K562 (cell line): ENCODE measurements around the gene BANK1. TPM values are rescaled to one million over a fixed set of nuclear protein-coding genes. Genes with fewer than 3 reads are reported as not detected.

ENCODE experiments used
- ATAC-seq: fragments of 200-7000 bp; cut with Tn5 transposase; 3 replicates; pipeline ENCODE4 v1.9.1; 2020; ENCODE audit warnings: moderate library complexity
- BruUV-seq: library from RNA; stranded (reverse); fragments of 400-500 nt; replicated peaks from 2 replicates; lab custom pipeline; 2021; lab: Mats Ljungman, UMichigan
- CTCF ChIA-PET: fragments of 300-600 bp; formaldehyde crosslinking; extraction: SDS; loops from one replicate; lab custom pipeline; 2021; ENCODE audit warnings: low intra/inter-chr PET ratio; lab: Yijun Ruan, JAX
- POLR2A ChIA-PET: fragments of 300-600, 350-650 bp; sonication (Branson Sonifier 250); formaldehyde crosslinking; extraction: SDS; loops from one replicate; lab custom pipeline; 2021; ENCODE audit warnings: antibody characterized with exemption, inconsistent platforms; lab: Yijun Ruan, JAX
- DNase-seq, 4 experiments: peaks; one replicate each; pipeline versions ENCODE4 v3.0.0 to v3.0.0-alpha.2; 2011 to 2018; ENCODE audit warnings: low spot score in 3 of 4, mixed read lengths in 3 of 4; ENCODE audit errors: extremely low read depth in 1 of 4
- FAIRE-seq: peaks from 2 replicates; lab custom pipeline; 2011; peaks lifted over from hg19 to GRCh38; lab: Jason Lieb, UNC
- H2AFZ ChIP-seq: 2 replicates; pipeline ENCODE4 v1.6.0; 2011; ENCODE audit warnings: low read depth, low read length, control low read depth, inconsistent platforms
- H3K27ac ChIP-seq: fragments of 200-600 bp; 3 replicates; pipeline ENCODE4 v1.8.0; 2011; ENCODE audit warnings: low read depth, mild to moderate bottlenecking, control low read depth, inconsistent platforms, low read length, moderate library complexity, mixed read lengths; ENCODE audit errors: extremely low read depth
- H3K27me3 ChIP-seq, 2 experiments: fragments of 300-600 bp in 1 of 2; 2 replicates in 1 of 2; 3 replicates in 1 of 2; pipeline versions ENCODE4 v1.6.0 to v1.8.0; 2011; ENCODE audit warnings: inconsistent platforms in 2 of 2, low read length in 2 of 2, mild to moderate bottlenecking in 1 of 2, mixed read lengths in 1 of 2, moderate library complexity in 1 of 2; ENCODE audit not compliant: control insufficient read depth in 2 of 2, insufficient read depth in 2 of 2
- H3K36me3 ChIP-seq: fragments of 300-600 bp; 3 replicates; pipeline ENCODE4 v1.8.0; 2011; ENCODE audit warnings: mild to moderate bottlenecking, low read length, inconsistent platforms; ENCODE audit not compliant: control insufficient read depth, insufficient read depth
- H3K4me1 ChIP-seq, 2 experiments: fragments of 200-600 bp in 1 of 2; replicated peaks in 1 of 2; 2 replicates in 1 of 2; 3 replicates in 1 of 2; pipeline versions ENCODE4 v1.5.1 to v1.8.0; 2011; ENCODE audit warnings: inconsistent platforms in 2 of 2, low read length in 2 of 2, mild to moderate bottlenecking in 1 of 2, mixed read lengths in 1 of 2, moderate library complexity in 1 of 2; ENCODE audit not compliant: control insufficient read depth in 2 of 2, insufficient read depth in 2 of 2
- H3K4me2 ChIP-seq: 2 replicates; pipeline ENCODE4 v1.6.1; 2011; ENCODE audit warnings: low read length, control low read depth, inconsistent platforms, mixed read lengths; ENCODE audit not compliant: insufficient read depth
- H3K4me3 ChIP-seq: fragments of 200-600 bp; sonication (generic), shearing (Covaris generic); 2 replicates; pipeline ENCODE4 v1.5.1; 2016; ENCODE audit warnings: control low read depth, inconsistent platforms
- H3K79me2 ChIP-seq: fragments of 200-600 bp; 3 replicates; pipeline ENCODE4 v1.8.0; 2011; ENCODE audit warnings: low read length, inconsistent platforms; ENCODE audit not compliant: control insufficient read depth, insufficient read depth
- H3K9ac ChIP-seq, 2 experiments: 2 replicates each; pipeline versions ENCODE4 v1.6.0 to v1.6.1; 2011; ENCODE audit warnings: low read depth in 2 of 2, low read length in 2 of 2, control low read depth in 1 of 2, inconsistent platforms in 1 of 2, mild to moderate bottlenecking in 1 of 2, mixed read lengths in 1 of 2; ENCODE audit not compliant: insufficient read depth in 1 of 2
- H3K9me1 ChIP-seq: one replicate; pipeline ENCODE4 v1.6.0; 2011; ENCODE audit warnings: inconsistent platforms, mild to moderate bottlenecking, low read length, moderate library complexity; ENCODE audit not compliant: control insufficient read depth, insufficient read depth
- H3K9me3 ChIP-seq: replicated peaks from 2 replicates; pipeline ENCODE4 v1.5.1; 2011; ENCODE audit warnings: low read depth, low read length, inconsistent platforms; ENCODE audit not compliant: control insufficient read depth, insufficient read depth
- H4K20me1 ChIP-seq: replicated peaks from 2 replicates; pipeline ENCODE4 v1.6.1; 2011; ENCODE audit warnings: low read length, inconsistent platforms, mixed read lengths; ENCODE audit not compliant: control insufficient read depth, insufficient read depth
- ATF3 ChIP-seq, 2 experiments: fragments of 450-650 bp in 1 of 2; sonication (generic) in 1 of 2; formaldehyde crosslinking in 1 of 2; IDR thresholded peaks in 1 of 2; conservative IDR thresholded peaks in 1 of 2; 2 replicates each; pipeline versions ENCODE4 v1.6.1 to v1.8.1; 2016 to 2023; ENCODE audit warnings: mild to moderate bottlenecking in 2 of 2, moderate library complexity in 2 of 2, inconsistent platforms in 1 of 2, missing genetic modification reagents in 1 of 2
- SRF ChIP-seq, 2 experiments: fragments of 250-450, 450-650 bp in 1 of 2; sonication (Bioruptor Pico) in 1 of 2; sonication (generic) in 1 of 2; formaldehyde crosslinking; IDR thresholded peaks; 2 replicates each; pipeline versions ENCODE4 v1.5.0 to v1.5.1; 2020 to 2022; ENCODE audit warnings: mild to moderate bottlenecking in 1 of 2, missing genetic modification reagents in 1 of 2
- ZNF175 ChIP-seq: fragments of 200-800 bp; sonication (Bioruptor generic); IDR thresholded peaks from 2 replicates; pipeline ENCODE4 v1.6.1; 2016; ENCODE audit warnings: low read depth, mild to moderate bottlenecking, missing genetic modification characterization, missing compliant biosample characterization
- WGBS: fragments of 100-300 bp; shearing (Covaris generic); methylation state at CpG from one replicate; pipeline ENCODE4 v1.1.6; 2016; ENCODE audit warnings: low coverage, mixed read lengths; ENCODE audit not compliant: insufficient coverage; ENCODE audit errors: missing lambda C conversion rate; 5-methylcytosine and 5-hydroxymethylcytosine counted together
- in situ Hi-C: fragments of 300-500 bp; cut with MboI; formaldehyde crosslinking; loops from 4 replicates; pipeline ENCODE4 v1.15.0; 2018; ENCODE audit warnings: inconsistent platforms, mixed read lengths
- intact Hi-C: fragments of 100-400 bp; cut with micrococcal nuclease; formaldehyde crosslinking; loops from 2 replicates; pipeline ENCODE4 v1.14.2; 2022
- polyA plus RNA-seq, 8 experiments: library from polyadenylated mRNA; depleted of rRNA in 4 of 8; stranded (reverse) in 5 of 8; unstranded in 3 of 8; fragments of >200 nt; fragmentation: Nextera tagmentation in 2 of 8; fragmentation: Illumina TruSeq in 1 of 8; extraction: Ambion mirVana in 2 of 8; extraction: Trizol in 1 of 8; gene quantifications; 2 replicates each; pipeline versions ENCODE4 v1.2.1 to v1.2.3, GENCODE V29; 2011 to 2014; ENCODE audit warnings: inconsistent platforms in 1 of 8, missing spikeins in 1 of 8
- total RNA-seq, 7 experiments: library from RNA; depleted of rRNA in 6 of 7; stranded (reverse); fragments of >200 nt in 6 of 7; fragmentation: Illumina TruSeq in 2 of 7; extraction: Trizol in 2 of 7; gene quantifications; 2 replicates each; pipeline versions ENCODE4 v1.2.1 to v1.2.3, GENCODE V29; 2011 to 2021; ENCODE audit warnings: low replicate concordance in 1 of 7
- TF ChIP-seq, protein P1 (sequence below): fragments of 200-800 bp; sonication (Bioruptor generic); IDR thresholded peaks from 2 replicates; pipeline ENCODE4 v1.6.1; 2016; ENCODE audit warnings: missing genetic modification characterization, missing compliant biosample characterization
- TF ChIP-seq, protein P2 (sequence below): sonication (generic); formaldehyde crosslinking; IDR thresholded peaks from 2 replicates; pipeline ENCODE4 v1.8.0; 2022; ENCODE audit warnings: mild to moderate bottlenecking, missing genetic modification reagents, borderline replicate concordance

BANK1 gene
- total and polyA plus RNA-seq, 9 of the 15 experiments (the other 6 are each of a cell fraction or from before 2014, with no cell fraction given) = not detected

GRCh38 chr4:101989551-101989950, 199.0 kb downstream of the BANK1 start:
- 7% methylated on average over 3 of the region's 3 CpGs for WGBS
- in situ Hi-C loops = no loop called here
- H3K4me2 ChIP-seq = no peak overlapping the region

More at GRCh38 chr4:101989551-101989950, 199.0 kb downstream of the BANK1 start:
- H3K9me3 ChIP-seq = no peaks in the 10 kb centered on the region; the same call in 1 of the 2 replicates
- POLR2A ChIA-PET = no interaction called here
- no peak overlapping the region for H2AFZ ChIP-seq
- DNase-seq = no peak
- no peaks in the 10 kb centered on the region for H3K27me3 ChIP-seq
- no peak for FAIRE-seq
- H3K4me1 ChIP-seq = no peaks in the 10 kb centered on the region
- H3K36me3 ChIP-seq = no peaks in the 10 kb centered on the region
- TF ChIP-seq ATF3 (IDR thresholded peaks at IDR 0.05) (no peak), ATF3 (CRISPR knock-in tag; conservative IDR thresholded peaks at IDR 0.05) (no peak), ZNF175 (CRISPR knock-in tag) (no peak), SRF (CRISPR knock-in tag; IDR thresholded peaks at IDR 0.05) (no peak)
- TF ChIP-seq, protein P1, sequence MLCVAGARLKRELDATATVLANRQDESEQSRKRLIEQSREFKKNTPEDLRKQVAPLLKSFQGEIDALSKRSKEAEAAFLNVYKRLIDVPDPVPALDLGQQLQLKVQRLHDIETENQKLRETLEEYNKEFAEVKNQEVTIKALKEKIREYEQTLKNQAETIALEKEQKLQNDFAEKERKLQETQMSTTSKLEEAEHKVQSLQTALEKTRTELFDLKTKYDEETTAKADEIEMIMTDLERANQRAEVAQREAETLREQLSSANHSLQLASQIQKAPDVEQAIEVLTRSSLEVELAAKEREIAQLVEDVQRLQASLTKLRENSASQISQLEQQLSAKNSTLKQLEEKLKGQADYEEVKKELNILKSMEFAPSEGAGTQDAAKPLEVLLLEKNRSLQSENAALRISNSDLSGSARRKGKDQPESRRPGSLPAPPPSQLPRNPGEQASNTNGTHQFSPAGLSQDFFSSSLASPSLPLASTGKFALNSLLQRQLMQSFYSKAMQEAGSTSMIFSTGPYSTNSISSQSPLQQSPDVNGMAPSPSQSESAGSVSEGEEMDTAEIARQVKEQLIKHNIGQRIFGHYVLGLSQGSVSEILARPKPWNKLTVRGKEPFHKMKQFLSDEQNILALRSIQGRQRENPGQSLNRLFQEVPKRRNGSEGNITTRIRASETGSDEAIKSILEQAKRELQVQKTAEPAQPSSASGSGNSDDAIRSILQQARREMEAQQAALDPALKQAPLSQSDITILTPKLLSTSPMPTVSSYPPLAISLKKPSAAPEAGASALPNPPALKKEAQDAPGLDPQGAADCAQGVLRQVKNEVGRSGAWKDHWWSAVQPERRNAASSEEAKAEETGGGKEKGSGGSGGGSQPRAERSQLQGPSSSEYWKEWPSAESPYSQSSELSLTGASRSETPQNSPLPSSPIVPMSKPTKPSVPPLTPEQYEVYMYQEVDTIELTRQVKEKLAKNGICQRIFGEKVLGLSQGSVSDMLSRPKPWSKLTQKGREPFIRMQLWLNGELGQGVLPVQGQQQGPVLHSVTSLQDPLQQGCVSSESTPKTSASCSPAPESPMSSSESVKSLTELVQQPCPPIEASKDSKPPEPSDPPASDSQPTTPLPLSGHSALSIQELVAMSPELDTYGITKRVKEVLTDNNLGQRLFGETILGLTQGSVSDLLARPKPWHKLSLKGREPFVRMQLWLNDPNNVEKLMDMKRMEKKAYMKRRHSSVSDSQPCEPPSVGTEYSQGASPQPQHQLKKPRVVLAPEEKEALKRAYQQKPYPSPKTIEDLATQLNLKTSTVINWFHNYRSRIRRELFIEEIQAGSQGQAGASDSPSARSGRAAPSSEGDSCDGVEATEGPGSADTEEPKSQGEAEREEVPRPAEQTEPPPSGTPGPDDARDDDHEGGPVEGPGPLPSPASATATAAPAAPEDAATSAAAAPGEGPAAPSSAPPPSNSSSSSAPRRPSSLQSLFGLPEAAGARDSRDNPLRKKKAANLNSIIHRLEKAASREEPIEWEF (CRISPR knock-in tag) = no peak
- TF ChIP-seq, protein P2, sequence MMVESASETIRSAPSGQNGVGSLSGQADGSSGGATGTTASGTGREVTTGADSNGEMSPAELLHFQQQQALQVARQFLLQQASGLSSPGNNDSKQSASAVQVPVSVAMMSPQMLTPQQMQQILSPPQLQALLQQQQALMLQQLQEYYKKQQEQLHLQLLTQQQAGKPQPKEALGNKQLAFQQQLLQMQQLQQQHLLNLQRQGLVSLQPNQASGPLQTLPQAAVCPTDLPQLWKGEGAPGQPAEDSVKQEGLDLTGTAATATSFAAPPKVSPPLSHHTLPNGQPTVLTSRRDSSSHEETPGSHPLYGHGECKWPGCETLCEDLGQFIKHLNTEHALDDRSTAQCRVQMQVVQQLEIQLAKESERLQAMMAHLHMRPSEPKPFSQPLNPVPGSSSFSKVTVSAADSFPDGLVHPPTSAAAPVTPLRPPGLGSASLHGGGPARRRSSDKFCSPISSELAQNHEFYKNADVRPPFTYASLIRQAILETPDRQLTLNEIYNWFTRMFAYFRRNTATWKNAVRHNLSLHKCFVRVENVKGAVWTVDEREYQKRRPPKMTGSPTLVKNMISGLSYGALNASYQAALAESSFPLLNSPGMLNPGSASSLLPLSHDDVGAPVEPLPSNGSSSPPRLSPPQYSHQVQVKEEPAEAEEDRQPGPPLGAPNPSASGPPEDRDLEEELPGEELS (CRISPR knock-in tag) = no peak
- TF ChIP-seq, all 486 proteins: peak for 0
- intact Hi-C loops = no loop called here
- no peaks in the 10 kb centered on the region for H3K79me2 ChIP-seq
- CTCF ChIA-PET = no interaction called here
- no peak for ATAC-seq
- H3K27ac ChIP-seq = no peak overlapping the region
- H3K4me3 ChIP-seq = no peak overlapping the region
- no TSS peak for BruUV-seq
- no peaks in the 10 kb centered on the region for H4K20me1 ChIP-seq
- no peak overlapping the region for H3K9ac ChIP-seq
- H3K9me1 ChIP-seq = no peaks in the 10 kb centered on the region
